Stimulated activated CD8-positive, alpha-beta memory T cell treated with anti-CD3 and anti-CD28 coated beads, Interleukin-4, amount 100 ng/mL, for 48 hours (primary cell): ENCODE data around the gene SOCS7.

ENCODE experiments used
- DNase-seq: peaks from one replicate; pipeline ENCODE4 v3.0.0-alpha.2; 2020

Gene SOCS7, protein sequence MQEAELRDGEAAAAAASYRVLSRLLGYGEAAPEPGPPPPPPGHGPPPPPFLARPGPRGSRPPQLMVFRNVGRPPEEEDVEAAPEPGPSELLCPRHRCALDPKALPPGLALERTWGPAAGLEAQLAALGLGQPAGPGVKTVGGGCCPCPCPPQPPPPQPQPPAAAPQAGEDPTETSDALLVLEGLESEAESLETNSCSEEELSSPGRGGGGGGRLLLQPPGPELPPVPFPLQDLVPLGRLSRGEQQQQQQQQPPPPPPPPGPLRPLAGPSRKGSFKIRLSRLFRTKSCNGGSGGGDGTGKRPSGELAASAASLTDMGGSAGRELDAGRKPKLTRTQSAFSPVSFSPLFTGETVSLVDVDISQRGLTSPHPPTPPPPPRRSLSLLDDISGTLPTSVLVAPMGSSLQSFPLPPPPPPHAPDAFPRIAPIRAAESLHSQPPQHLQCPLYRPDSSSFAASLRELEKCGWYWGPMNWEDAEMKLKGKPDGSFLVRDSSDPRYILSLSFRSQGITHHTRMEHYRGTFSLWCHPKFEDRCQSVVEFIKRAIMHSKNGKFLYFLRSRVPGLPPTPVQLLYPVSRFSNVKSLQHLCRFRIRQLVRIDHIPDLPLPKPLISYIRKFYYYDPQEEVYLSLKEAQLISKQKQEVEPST

DNA sequence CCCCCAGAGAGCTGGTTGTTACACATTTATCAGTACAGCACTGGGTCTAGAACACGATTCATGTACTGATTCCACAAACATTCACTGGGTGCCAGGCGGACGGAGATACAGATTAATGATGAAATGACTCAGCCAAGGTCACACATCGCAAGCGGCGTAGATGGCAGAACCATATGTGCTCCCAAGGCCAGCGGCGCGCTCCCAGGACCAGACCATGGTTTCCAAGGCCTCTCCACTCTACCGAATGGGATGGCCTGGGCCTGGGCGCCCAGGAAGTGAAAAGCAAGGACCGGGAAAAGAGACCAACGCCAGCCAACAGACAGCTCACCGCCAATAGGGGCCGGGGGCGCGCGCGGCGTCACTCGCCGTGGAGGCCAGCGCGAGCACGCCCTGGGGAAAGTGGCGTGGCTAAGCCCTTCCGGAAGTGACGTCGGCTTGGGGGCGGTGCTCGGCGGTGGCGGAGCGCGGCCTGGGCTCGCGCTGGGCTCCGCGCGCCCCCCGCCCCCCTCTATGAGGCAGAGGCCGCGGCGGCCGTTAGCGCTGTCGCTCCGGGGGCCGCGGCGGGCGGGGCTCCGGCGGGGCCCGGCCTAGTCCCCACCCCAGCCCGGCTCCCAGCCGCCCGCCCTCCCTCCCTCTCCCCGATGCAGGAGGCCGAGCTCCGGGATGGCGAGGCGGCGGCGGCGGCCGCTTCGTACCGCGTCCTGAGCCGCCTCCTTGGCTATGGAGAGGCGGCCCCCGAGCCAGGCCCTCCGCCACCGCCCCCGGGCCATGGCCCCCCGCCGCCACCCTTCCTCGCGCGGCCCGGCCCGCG, at the start of gene SOCS7:
Gene SOCS7 (plus strand): TSS at position 433 of the 811 bp plus-strand sequence. CDS start 209 bp downstream, at position 642.
- DNase-seq = peak; percentile 98

DNA sequence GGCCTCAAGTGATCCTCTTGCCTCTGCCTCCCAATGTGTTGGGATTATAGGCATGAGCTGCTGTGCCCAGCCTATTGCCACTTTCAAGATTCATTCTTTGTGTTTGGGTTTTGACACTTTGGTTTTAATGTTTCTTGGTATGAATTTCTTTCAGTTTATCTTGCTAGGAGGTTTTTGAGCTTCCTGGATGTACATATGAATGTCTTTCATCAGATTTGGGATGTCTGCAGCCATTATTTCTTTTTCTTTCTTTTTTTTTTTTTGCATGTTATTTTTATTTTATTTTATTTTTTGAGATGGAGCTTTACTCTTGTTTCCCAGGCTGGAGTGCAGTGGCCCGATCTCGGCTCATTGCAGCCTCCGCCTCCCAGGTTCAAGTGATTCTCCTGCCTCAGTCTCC, 36.1 kb upstream of the SOCS7 start:
- no peak for DNase-seq

DNA sequence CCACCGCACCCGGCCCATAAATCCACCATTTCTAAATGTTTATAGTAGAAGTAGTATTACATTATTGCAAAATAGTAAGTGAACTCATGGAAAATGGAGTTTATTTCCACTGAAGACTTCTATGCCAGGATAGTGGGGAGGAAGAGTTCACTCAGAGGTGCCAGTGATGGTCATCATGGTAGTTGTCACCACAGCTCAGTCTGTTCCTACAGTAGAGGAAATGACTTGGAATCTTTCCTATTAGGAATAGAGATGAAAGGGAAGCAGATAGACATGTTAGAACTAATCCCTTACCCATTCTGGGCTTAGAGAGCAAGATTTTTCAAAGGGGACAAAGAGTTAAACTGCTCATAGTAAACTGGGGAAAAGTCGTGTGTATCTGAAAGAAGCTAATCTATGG, 34.6 kb upstream of the SOCS7 start:
- no peak for DNase-seq

DNA sequence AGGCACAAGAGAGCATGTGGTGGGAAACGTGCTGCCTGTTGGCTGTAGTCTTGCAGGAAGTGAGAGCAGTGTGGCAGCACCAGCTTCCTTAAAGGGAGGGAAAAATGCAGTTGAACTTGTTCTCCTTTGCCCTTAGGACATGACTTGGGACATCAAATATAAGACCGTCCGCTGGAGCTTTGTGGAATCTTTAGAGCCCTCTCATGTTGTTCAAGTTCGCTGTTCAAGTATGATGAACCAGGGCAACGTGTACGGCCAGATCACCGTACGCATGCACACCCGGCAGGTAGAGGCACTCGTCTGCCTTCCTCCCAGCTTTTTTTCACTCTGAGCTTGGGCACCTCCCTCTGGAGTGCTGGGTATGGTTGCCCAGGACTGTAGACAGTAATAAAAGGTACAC, 31.2 kb upstream of the SOCS7 start:
- DNase-seq = no peak

DNA sequence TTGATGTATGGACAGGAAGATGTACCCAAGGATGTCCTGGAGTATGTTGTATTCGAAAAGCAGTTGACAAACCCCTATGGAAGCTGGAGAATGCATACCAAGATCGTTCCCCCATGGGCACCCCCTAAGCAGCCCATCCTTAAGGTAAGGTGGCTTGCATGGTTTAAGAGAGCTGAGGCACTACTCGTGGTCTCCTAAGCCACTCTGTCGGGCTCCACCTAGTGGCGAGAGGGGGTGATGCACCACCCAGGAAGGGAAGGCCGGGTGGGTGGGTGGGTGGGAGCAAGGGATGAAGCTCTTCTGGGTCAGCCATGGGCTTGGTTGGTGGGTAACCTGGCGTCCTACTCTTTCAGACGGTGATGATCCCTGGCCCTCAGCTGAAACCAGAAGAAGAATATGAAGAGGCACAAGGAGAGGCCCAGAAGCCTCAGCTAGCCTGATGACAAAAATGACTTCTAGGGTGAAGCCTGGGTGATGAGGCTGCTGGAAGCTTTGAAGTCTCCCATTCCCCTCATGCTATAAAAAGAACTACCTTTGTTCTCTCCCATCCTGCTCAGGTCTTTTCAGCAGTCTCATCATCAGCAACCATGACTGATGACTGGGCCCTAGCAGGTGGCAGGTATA, 29.4 kb upstream of the SOCS7 start:
- DNase-seq = peak; percentile 88

DNA sequence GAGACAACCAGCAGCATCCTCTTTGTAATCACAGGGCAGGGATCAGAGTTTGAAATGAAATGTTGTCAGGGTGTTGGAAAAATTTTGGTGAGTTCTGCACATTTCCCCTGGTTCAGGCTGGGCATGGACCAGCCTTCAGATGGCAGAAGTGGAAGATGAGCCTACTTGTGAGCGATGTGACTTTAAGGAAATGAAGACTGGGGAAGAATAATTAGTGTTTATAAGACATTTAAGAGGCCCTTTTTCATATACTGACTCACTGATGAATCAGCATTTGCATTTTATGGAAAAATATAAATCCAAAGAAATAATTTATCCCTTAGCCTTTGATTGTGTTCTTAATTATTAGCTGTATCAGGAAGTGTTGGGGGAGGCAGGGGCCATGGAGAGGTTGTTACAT, 28.7 kb upstream of the SOCS7 start:
- no peak for DNase-seq

DNA sequence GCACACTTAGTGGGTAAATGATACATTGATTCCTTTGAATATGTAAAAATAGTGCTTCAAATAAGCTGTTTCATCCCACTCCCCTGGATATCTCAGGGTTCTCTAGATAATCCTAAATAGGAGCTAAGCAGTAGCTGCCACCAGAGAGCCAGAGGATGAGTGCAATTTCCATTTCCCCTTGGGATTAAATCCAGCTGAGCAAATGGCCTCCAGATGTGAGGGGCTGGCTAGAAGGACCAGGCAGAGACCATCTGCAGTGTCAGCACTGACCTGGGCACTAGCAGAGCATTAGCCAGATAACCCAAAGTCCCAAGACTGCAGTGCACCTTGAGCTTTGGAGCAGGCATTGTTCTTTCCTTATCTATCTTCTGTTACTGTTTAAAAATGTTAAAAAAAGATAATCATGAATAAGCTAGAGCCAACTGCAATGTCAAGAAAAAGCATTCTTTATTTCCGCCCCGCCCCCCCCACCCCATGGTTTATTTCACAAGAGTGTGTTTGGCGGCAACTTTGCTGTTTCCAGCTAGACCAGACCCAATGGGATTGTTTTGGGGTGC, 27.4 kb upstream of the SOCS7 start:
- DNase-seq = no peak

DNA sequence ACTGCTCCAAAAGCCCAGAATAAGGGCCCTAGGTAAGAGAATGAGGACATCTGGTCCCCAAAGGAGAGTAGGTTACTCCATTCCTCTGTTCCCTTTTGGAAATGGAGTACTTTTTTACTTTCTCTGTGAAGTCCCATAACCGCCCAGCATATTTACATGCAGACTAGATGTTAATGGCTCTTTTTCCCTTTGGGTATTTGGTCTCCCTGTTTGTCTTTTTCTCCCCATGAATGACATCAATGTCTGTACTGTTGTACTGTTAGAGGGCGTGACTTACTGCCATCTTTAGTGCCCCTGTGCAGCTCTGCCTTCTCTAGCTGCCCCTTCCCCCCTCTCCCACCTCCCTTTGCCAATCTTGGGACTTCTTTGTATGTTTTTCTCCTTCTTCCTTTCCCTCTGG, 26.9 kb upstream of the SOCS7 start:
- no peak for DNase-seq

DNA sequence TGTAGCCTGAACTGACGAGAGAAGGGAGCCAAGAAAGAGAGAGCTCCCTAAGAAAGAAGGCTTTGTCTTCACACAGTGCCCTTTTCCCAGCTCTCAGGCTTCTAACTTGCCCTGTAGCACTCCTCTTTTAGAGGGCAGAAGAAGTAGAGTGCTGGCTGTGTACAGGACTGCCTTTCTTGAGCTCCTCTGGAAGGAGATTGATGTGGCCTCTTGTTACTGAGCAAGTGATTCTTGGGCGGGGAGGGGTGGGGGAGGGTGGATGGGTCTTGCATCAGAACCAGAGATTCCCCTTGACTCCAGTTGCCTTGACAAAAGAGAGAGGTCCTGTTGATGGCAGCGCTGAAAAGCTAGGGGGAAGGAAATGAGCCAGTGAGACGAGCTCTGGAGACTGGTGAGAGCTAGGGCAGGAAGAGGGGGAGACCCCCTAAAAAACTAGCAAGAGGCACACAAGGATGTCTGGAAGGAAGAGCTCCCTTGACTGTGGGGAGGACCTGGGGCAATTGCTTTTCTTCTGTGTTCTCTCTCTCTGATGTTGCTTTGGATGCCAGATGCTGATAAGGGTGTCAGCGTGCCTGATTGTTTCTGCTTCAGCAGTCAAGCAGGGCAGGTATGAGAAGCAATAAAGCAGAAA, 26.3 kb upstream of the SOCS7 start:
- DNase-seq = no peak

DNA sequence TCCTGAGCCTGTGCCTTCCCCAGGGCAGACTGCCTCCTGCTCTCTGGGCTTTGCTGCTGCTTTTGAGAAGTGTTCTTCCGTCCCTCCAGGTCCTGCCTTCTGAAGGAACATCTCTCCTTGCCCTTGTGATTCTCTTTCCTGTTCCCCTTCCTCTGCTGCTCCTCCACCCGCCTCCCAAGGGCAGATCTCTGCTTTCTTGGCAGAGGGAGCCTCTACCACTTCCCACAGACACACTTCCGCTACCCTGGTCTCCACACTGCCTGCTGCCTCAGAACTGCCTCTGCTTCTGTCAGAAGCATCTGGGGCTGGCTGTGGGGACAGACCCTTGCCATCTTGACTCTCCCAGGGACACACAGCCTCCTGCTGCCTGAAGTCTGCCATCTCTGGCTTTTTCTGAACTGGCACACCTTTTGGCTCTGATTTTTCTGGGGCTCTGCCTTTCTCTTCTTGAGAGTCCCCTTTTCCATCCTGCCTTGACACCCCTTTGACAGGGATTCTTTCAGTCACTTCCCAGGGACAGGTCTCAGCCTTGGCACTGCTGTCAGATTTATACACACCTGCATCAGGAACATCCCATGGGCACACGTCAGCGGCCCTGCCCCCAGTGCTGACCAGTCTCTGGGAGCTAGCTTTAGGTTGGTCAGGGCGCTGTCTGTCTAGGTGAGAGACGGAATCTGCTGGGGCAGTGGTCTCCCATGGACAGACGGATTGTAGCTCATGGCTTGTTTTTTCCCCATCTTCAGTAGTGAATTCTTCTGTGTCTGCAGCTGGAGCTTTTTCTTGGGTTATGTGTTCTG, 24.4 kb upstream of the SOCS7 start:
- peak; percentile 19 for DNase-seq

DNA sequence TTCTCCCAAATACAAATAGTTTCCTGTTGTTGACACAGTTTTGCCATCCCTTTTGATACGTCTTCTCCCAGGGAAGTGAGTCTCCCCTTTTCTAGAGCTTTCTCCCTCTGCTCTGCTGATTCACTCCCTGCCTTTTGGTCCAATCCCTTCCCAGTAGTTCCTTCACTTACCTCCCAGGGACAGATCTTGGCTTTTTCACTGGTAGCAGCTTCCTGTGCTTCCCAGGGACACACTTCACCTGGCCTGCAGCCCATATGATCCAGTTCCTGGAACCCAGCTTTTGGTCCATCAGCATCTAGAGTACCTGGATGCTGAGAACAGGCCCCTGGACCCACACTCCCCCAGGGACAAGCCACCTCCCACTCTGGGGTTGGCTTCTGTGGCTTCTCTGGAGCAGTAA, 23.7 kb upstream of the SOCS7 start:
- no peak for DNase-seq

DNA sequence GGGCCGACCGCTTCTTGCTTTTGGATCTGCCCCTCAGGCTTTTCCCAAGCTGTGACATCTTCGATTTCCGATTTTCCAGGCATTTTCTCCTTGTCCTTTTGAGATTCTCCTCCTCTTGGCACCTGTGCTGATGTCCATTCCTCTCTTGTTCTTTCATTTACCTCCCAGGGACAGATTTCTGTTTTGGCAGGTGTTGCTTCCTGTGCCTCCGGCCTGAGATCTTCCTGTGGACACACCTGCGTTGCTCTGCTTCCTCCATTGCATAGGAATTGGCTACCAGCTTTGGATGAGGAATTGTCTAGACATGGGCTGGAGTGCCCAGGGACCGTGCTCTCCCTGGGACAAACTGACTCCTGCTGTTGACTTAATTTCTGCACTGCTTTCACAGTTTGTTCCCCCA, 23.0 kb upstream of the SOCS7 start:
- no peak for DNase-seq

DNA sequence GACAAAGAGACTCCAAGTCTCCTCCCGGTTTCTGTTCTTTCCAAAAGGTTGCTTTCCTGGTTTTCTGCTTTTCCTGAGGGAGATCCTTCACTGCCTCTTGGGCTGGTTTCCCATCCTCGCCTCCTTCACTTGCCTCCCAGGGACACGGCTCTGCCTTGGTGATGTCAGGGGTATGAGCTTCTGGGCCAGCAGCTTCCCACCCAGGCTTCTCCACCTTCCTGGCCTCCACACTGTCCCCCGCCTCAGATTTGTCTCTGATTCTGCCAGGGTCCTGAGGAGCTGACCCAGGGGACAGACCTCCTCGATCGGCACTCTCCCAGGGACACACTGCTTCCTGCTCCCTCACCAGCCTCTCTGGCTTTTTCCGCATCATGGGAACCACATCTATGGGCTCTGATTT, 22.4 kb upstream of the SOCS7 start:
- DNase-seq = no peak

DNA sequence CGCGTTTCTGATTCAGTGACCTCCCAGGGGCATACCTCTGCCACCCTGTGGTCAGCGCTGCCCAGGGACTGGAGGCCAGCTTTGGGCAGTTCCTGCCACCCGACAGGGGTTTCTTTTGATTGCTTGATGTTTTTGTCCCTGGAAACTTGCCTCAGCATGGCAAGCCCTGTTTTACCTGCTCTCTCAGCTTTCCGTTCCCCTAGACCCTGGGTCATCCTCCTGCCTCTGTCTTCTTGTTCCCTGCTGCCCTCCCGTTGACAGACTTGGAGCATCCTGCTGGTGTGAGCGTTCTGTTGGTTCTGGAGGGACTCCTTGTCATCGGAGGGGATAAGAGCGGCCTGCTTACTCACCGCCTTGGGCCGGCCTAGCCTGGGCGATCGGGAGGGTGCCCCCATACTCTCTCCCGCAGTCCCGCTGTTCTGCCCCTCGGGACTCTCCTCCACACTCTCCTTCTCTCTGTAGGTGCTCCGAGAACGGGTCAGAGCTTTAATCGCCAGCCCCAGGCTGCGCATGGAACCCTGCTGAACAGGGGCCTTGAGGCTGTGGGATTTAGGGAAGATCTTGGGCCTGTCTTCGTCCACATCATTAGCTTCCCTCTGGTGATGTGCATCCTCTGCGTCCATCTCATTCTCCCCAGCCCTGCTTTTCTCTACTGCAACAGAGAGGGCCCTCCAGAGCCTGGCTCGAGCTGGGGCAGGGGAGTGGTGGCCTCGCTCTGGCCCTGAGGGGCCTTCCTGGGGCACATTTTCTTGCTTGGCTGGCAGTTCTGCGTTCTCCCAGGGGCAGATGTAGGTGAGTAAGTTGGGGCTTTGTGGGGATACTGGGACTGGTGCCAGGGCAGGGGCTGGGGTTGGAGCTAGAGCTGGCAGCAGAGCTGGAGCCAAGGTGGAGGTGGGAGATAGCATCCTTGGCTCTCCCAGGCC, 21.6 kb upstream of the SOCS7 start:
- no peak for DNase-seq

DNA sequence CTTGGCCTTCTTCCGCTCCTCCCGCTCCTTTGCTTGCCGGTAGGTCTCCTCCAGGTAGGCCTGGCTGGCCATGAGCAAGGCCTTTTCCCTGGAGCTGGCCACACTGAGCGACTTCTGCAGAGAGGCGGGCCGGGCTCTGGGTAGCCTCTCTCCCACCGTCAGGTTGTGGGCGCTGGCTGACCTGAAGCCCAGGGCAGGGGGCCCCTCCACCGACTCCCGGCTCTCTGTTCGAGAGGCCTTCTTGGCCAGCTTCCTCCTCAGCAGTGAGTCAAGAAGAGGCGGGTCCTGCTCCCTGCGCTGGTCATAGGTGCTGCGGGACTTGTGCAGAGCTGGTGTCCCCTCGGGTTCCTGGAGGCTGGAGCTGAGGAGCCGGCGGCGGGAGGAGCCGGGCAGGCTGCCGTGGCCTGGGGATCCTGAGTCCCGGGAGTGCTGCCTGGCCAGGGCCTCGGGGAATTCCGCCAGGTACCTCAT, 20.7 kb upstream of the SOCS7 start:
- DNase-seq = no peak

DNA sequence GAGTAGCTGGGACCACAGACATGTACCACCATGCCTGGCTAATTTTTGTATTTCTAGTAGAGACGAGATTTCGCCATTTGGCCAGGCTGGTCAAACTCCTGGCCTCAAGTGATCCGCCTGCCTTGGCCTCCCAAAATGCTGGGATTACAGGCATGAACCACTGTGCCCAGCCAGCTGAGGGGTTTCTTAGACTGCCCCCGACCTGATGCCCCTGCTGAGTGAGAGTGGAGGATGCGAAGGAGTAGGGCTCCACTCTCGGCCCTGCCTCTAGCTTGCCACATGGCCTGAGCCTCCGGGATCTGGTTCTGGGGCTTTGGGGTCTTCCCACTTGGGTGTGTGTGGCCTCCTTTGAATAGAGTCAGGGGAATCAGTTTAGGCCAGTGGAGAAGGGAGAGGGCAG, 18.9 kb upstream of the SOCS7 start:
- no peak for DNase-seq

DNA sequence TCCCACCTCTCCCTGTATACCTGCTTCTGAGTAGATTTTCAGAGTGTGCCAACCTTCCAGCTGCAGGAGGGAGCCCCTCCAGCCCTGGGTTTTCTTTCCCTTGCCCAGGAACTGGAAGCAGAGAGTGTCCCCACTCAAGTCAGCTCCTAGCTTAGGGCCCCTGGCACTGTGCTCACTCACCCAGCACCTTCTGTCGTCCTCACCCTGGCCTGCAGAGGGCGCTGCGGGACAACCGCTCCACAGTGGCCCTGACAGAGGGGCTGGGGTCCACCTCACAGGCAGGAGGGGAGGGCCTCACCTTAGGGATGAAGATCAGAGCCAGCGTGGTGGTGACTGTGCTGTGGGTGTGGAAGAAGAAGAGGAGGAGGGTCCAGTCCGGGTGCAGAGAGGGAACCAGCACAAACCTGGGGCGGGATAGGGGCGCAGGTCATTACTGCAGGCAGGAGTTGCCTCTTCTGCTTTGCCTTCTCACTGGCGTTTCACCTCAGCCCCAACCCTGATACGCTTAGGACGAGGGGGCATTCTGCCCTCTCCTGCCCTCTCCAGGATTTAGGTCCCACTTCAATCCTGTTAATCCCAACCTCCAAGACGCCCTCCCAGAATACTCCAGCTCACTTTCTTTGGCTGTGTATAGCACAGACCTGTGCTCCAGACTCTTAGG, 17.9 kb upstream of the SOCS7 start:
- DNase-seq = peak; percentile 82

DNA sequence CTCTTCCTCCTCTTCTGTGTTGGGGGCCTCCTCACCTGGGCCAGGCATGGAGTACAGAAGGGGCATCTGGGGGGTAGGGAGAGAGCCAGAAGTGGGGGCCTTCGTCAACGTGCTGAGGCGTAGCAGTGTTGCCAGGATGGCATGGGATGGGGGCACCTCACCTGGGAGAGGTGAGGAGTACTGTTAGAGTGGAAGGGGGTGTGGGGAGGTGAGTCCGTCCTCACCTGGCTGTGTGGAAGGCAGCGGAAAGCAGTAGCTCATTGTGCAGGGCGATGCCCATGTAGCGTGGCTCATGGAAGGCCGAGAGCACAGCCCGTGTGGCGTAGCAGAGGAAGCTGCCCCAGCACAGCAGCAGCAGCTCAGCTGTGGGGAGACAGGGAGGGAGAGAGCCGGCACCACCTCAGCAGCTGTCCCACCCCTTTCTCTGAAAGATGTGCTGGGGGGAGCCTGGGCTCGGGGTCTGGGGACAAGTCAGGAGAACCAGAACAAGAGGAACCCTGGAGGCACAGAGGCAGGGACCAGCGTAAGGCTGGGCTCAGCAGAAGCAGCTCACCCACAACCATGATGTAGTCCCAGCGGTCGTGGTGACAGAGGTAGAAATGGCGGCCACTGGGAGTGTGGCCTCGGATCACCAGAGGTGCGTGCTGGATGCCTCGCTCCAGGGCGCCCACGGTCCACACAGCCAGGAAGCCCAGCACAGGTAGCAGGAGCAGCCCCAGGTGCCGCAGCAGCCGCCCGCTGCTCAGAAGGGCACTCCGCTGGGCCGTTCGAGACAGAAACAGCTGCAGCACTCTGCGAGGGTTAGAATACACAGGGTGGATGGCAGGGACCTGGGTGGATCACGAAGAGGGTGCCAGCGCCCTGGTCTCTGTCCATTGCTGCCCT, 16.9 kb upstream of the SOCS7 start:
- no peak for DNase-seq

DNA sequence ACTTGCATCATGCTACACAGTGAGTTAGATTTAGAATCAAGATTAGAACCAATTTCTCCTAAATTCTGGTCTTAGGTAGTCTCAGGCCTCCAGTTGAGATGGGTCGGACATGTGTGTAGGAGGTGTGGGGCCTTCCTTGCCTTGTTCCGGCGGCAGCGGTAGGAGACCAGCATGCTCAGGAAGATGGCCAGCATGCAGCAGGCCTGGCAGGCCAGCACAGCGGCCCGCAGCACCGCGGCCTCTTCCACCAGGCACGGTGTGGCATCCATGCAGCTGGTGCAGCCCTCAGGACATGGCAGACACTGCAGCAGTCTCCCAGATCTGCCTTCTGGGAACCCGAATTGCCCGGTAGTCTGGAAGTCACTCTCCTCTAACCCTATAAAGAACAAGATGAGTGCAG, 14.8 kb upstream of the SOCS7 start:
- no peak for DNase-seq
